Spleen (tissue), 11 donors: ENCODE results near the gene SYCE3. TPM values are rescaled to one million over a fixed set of nuclear protein-coding genes. Genes with fewer than 3 reads are reported as not detected.

Experiments used
- DNase-seq: peaks from one replicate; pipeline ENCODE4 v3.0.0-alpha.2; 2020
- H3K27ac ChIP-seq, 8 donors: fragments of 200-600 bp; sonication (generic) in 7 of 8; 1 replicate in 4 of 8; 2 replicates in 4 of 8; pipeline versions ENCODE4 v1.5.0 to v1.8.0; 2016 to 2021; ENCODE audit warnings: inconsistent platforms in 4 of 8, mild to moderate bottlenecking in 4 of 8, moderate library complexity in 1 of 8
- H3K27me3 ChIP-seq, 7 donors: fragments of 200-600 bp; sonication (generic) in 6 of 7; replicated peaks in 1 of 7; 1 replicate in 4 of 7; 2 replicates in 3 of 7; pipeline versions ENCODE4 v1.5.0 to v1.8.0; 2016 to 2021; ENCODE audit warnings: inconsistent platforms in 3 of 7, mild to moderate bottlenecking in 1 of 7
- H3K36me3 ChIP-seq, 6 donors: fragments of 200-600 bp; sonication (generic) in 5 of 6; 1 replicate in 4 of 6; 2 replicates in 2 of 6; pipeline versions ENCODE4 v1.5.0 to v1.8.0; 2016 to 2021; ENCODE audit warnings: inconsistent platforms in 2 of 6
- H3K4me1 ChIP-seq, 6 donors: fragments of 200-600 bp; sonication (generic) in 5 of 6; 1 replicate in 3 of 6; 2 replicates in 3 of 6; pipeline versions ENCODE4 v1.5.0 to v1.8.0; 2016 to 2021; ENCODE audit warnings: inconsistent platforms in 3 of 6
- H3K4me3 ChIP-seq, 8 donors: fragments of 200-600 bp; sonication (generic) in 7 of 8; 1 replicate in 4 of 8; 2 replicates in 4 of 8; pipeline versions ENCODE4 v1.5.0 to v1.8.0; 2016 to 2021; ENCODE audit warnings: inconsistent platforms in 4 of 8, mild to moderate bottlenecking in 4 of 8, moderate library complexity in 2 of 8
- H3K9me3 ChIP-seq, 8 donors: fragments of 200-600 bp; sonication (generic) in 7 of 8; 1 replicate in 4 of 8; 2 replicates in 4 of 8; pipeline versions ENCODE4 v1.5.0 to v1.8.0; 2016 to 2021; ENCODE audit warnings: inconsistent platforms in 4 of 8
- POLR2A ChIP-seq, 3 donors: fragments of 450-650 bp; IDR thresholded peaks; one replicate each; pipeline ENCODE4 v1.5.1; 2017; ENCODE audit warnings: antibody characterized with exemption in 3 of 3, mild to moderate bottlenecking in 1 of 3
- POLR2AphosphoS5 ChIP-seq, 3 donors: sonication (generic); formaldehyde crosslinking; IDR thresholded peaks; one replicate each; pipeline ENCODE4 v1.5.1; 2017; ENCODE audit warnings: antibody characterized with exemption in 3 of 3
- WGBS, 5 donors: extraction: QIAGEN DNeasy Blood & Tissue Kit in 3 of 5; methylation state at CpG; one replicate each; pipeline versions ENCODE4 v1.1.5 to v1.1.7; 2013 to 2018; 5-methylcytosine and 5-hydroxymethylcytosine counted together
- intact Hi-C: fragments of 100-400 bp; cut with DNase I; formaldehyde crosslinking; loops from one replicate; pipeline ENCODE4 v1.15.0; 2023; ENCODE audit warnings: low total_unique reads
- polyA plus RNA-seq, 3 donors: library from polyadenylated mRNA; stranded (reverse); fragments of 200-250 nt; gene quantifications; one replicate each; pipeline ENCODE4 v1.2.1, GENCODE V29; 2013
- total RNA-seq, 7 donors: library from RNA; depleted of rRNA in 3 of 7; stranded (reverse); fragments of >200 nt in 3 of 7; fragmentation: NEBNext Ultra II Directional in 4 of 7; extraction: Animal tissue kit (Norgen Biotek cat#: 25700) in 4 of 7; gene quantifications; one replicate each; pipeline versions ENCODE4 v1.1.0 to v1.2.1, GENCODE V29; 2016 to 2021
- TF ChIP-seq, protein P1 (sequence below), 11 experiments: fragments of 200-600 bp in 7 of 11; fragments of 450-650 bp in 4 of 11; sonication (generic) in 4 of 11; IDR thresholded peaks in 8 of 11; conservative IDR thresholded peaks in 3 of 11; 1 replicate in 7 of 11; 2 replicates in 4 of 11; pipeline versions ENCODE4 v1.4.0 to v1.8.0; 2016 to 2021; ENCODE audit warnings: antibody characterized with exemption in 11 of 11, inconsistent platforms in 4 of 11, mild to moderate bottlenecking in 1 of 11
- donor health status: healthy with polysubstance abuse.
- donor health status: DM: no; HTN: no; CAD: no; lungs with moderate emphysema.
- donor health status: DM: no; HTN: no; CAD: no.
- donor health status: Bipolar disorder and iron deficiency.
- donor health status: healthy.
- donor health status: DM: no; HTN: no; CAD: no.
- donor health status: DM: yes; HTN: yes; CAD: no.

SYCE3 gene
- total and polyA plus RNA-seq, 10 donors: 0.50 to 3.0 TPM; not detected in 8

GRCh38 chr22:50505276-50505775, 57.4 kb downstream of the SYCE3 start:
- intact Hi-C loops: no loop called here
- TF ChIP-seq, protein P1, sequence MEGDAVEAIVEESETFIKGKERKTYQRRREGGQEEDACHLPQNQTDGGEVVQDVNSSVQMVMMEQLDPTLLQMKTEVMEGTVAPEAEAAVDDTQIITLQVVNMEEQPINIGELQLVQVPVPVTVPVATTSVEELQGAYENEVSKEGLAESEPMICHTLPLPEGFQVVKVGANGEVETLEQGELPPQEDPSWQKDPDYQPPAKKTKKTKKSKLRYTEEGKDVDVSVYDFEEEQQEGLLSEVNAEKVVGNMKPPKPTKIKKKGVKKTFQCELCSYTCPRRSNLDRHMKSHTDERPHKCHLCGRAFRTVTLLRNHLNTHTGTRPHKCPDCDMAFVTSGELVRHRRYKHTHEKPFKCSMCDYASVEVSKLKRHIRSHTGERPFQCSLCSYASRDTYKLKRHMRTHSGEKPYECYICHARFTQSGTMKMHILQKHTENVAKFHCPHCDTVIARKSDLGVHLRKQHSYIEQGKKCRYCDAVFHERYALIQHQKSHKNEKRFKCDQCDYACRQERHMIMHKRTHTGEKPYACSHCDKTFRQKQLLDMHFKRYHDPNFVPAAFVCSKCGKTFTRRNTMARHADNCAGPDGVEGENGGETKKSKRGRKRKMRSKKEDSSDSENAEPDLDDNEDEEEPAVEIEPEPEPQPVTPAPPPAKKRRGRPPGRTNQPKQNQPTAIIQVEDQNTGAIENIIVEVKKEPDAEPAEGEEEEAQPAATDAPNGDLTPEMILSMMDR (IDR thresholded peaks at IDR 0.05 in 8 of 11, conservative IDR thresholded peaks at IDR 0.05 in 3 of 11): no peak
- TF ChIP-seq POLR2A (IDR thresholded peaks at IDR 0.05) (no peak), POLR2AphosphoS5 (IDR thresholded peaks at IDR 0.05) (no peak)
- DNase-seq: peak; percentile 79
- no peak overlapping the region for H3K27ac ChIP-seq
- no peaks in the 10 kb centered on the region for H3K27me3 ChIP-seq
- WGBS, 5 donors: 89 to 95% (median 93%) methylated on average over 13 to 14 of the region's 14 CpGs
- H3K4me1 ChIP-seq: peaks cover 18 to 52% (median 33%) of the 10 kb centered on the region in 6 donors
- H3K4me3 ChIP-seq: no peak overlapping the region
- H3K9me3 ChIP-seq: no peaks in the 10 kb centered on the region
- H3K36me3 ChIP-seq: peaks cover 0 to 56% (median 37%) of the 10 kb centered on the region in 6 donors

- 92 to 95% (median 93%) methylated on average over 9 to 44 of the region's 44 CpGs for WGBS, 5 donors
- peak; percentile 83 for DNase-seq
- intact Hi-C loops: no loop called here
- Histone ChIP-seq H3K4me3 (no peak overlapping the region), H3K9me3 (no peaks in the 10 kb centered on the region), H3K27ac (no peak overlapping the region), H3K36me3 (peaks cover 0 to 53% (median 37%) of the 10 kb centered on the region in 6 donors), H3K27me3 (no peaks in the 10 kb centered on the region), H3K4me1 (peaks cover 18 to 45% (median 30%) of the 10 kb centered on the region in 6 donors)
- no peak for TF ChIP-seq POLR2AphosphoS5 (IDR thresholded peaks at IDR 0.05)
- TF ChIP-seq, protein P1 (IDR thresholded peaks at IDR 0.05 in 8 of 11, conservative IDR thresholded peaks at IDR 0.05 in 3 of 11): no peak
- no peak for TF ChIP-seq POLR2A (IDR thresholded peaks at IDR 0.05)
Observed at GRCh38 chr22:50504369-50505211, 58.1 kb downstream of the SYCE3 start.

GRCh38 chr22:50503475-50504145, 59.1 kb downstream of the SYCE3 start:
- TF ChIP-seq, protein P1 (IDR thresholded peaks at IDR 0.05 in 8 of 11, conservative IDR thresholded peaks at IDR 0.05 in 3 of 11): no peak
- TF ChIP-seq POLR2A (IDR thresholded peaks at IDR 0.05) (no peak), POLR2AphosphoS5 (IDR thresholded peaks at IDR 0.05) (no peak)
- Histone ChIP-seq H3K4me3 (no peak overlapping the region), H3K4me1 (peaks cover 10 to 38% (median 21%) of the 10 kb centered on the region in 6 donors), H3K9me3 (no peaks in the 10 kb centered on the region), H3K36me3 (peaks cover 0 to 53% (median 37%) of the 10 kb centered on the region in 6 donors), H3K27me3 (no peaks in the 10 kb centered on the region), H3K27ac (no peak overlapping the region)
- DNase-seq: no peak
- intact Hi-C loops: no loop called here
- 85 to 92% (median 90%) methylated on average over 13 to 25 of the region's 26 CpGs for WGBS, 5 donors
